ENCODE data around the gene DNAI1.
"Not testable (repeated sequence)": the region's sequence is repeated elsewhere in the genome, so short reads cannot be mapped to it uniquely, and the experiment has no call there.

DNAI1 gene

GRCh38 chr9:34458013-34458958 lies at the start of gene DNAI1, which contains the start of gene FAM219A:
TSS of gene DNAI1 (plus strand) at chr9:34458805. CDS start at chr9:34459006, 201 bp downstream.
TSS of gene FAM219A (minus strand) at chr9:34458570. CDS start at chr9:34458263, 307 bp downstream.
- DNase-seq (ENCODE audit: low read depth): peak; percentile 97

- no peak for DNase-seq (ENCODE audit: low read depth)
Observed at GRCh38 chr9:34409154-34409553, 49.5 kb upstream of the DNAI1 start.

- DNase-seq (ENCODE audit: low read depth): no peak
Observed at GRCh38 chr9:34412336-34412735, 46.3 kb upstream of the DNAI1 start.

- DNase-seq (ENCODE audit: low read depth): peak; percentile 22
Observed at GRCh38 chr9:34413231-34413852, 45.3 kb upstream of the DNAI1 start.

- no peak for DNase-seq (ENCODE audit: low read depth)
Observed at GRCh38 chr9:34417734-34418133, 40.9 kb upstream of the DNAI1 start.

- DNase-seq (ENCODE audit: low read depth): no peak
Observed at GRCh38 chr9:34419716-34420504, 38.7 kb upstream of the DNAI1 start.

GRCh38 chr9:34426347-34427074 lies 32.1 kb upstream of the DNAI1 start:
- DNase-seq (ENCODE audit: low read depth): no peak

- no peak for DNase-seq (ENCODE audit: low read depth)
Observed at GRCh38 chr9:34428325-34428958, 30.2 kb upstream of the DNAI1 start.

- DNase-seq (ENCODE audit: low read depth): peak; percentile 70
Observed at GRCh38 chr9:34430843-34431437, 27.7 kb upstream of the DNAI1 start.

GRCh38 chr9:34431667-34432066 lies 26.9 kb upstream of the DNAI1 start:
- no peak for DNase-seq (ENCODE audit: low read depth)

GRCh38 chr9:34437006-34437925 lies 21.3 kb upstream of the DNAI1 start:
- peak; percentile 52 for DNase-seq (ENCODE audit: low read depth)

GRCh38 chr9:34437926-34438307 lies 20.7 kb upstream of the DNAI1 start:
- DNase-seq (ENCODE audit: low read depth): not testable (repeated sequence)

- not testable (repeated sequence) for DNase-seq (ENCODE audit: low read depth)
Observed at GRCh38 chr9:34438465-34438864, 20.1 kb upstream of the DNAI1 start.

GRCh38 chr9:34440017-34440416 lies 18.6 kb upstream of the DNAI1 start:
- no peak for DNase-seq (ENCODE audit: low read depth)

- DNase-seq (ENCODE audit: low read depth): no peak
Observed at GRCh38 chr9:34442770-34443169, 15.8 kb upstream of the DNAI1 start.

- no peak for DNase-seq (ENCODE audit: low read depth)
Observed at GRCh38 chr9:34443533-34443932, 15.1 kb upstream of the DNAI1 start.

GRCh38 chr9:34443976-34444375 lies 14.6 kb upstream of the DNAI1 start:
- DNase-seq (ENCODE audit: low read depth): no peak

GRCh38 chr9:34446468-34446891 lies 12.1 kb upstream of the DNAI1 start:
- DNase-seq (ENCODE audit: low read depth): no peak

GRCh38 chr9:34446951-34447350 lies 11.7 kb upstream of the DNAI1 start:
- DNase-seq (ENCODE audit: low read depth): no peak

- DNase-seq (ENCODE audit: low read depth): no peak
Observed at GRCh38 chr9:34450644-34451043, 8.0 kb upstream of the DNAI1 start.

All from stromal cell of bone marrow (primary cell).